ENCODE results near the gene EXD3. TPM values are rescaled to one million over a fixed set of nuclear protein-coding genes. Genes with fewer than 3 reads are reported as not detected.

Gene EXD3
- total RNA-seq, 2 experiments from 2014 or later = 10.3 to 13.2 TPM

GRCh38 chr9:137317718-137318511 lies 105.0 kb downstream of the EXD3 start:
- DNase-seq = no peak
- POLR2A ChIA-PET = no interaction called here
- Mint-ChIP-seq H3K36me3 (ENCODE audit: low read depth) (no peaks in the 10 kb centered on the region), H3K27me3 (peaks cover 3% of the 10 kb centered on the region), H3K4me3 (no peak overlapping the region), H3K4me1 (peaks cover 8% of the 10 kb centered on the region), H3K27ac (no peak overlapping the region), H3K9me3 (no peaks in the 10 kb centered on the region)
- CTCF ChIA-PET = interaction anchor here (0.6 to 1.2 kb wide), 2 partner anchors 16 to 619 kb away, joined by 3 to 4 read pairs; partner anchors contain the start of gene NRARP

- no peaks in the 10 kb centered on the region for H3K36me3 Mint-ChIP-seq (ENCODE audit: low read depth)
- CTCF ChIA-PET = interaction anchor here (0.6 to 1.5 kb wide), 2 partner anchors 15 to 618 kb away, joined by 3 to 7 read pairs; partner anchors contain the start of gene NRARP
- peaks cover 7% of the 10 kb centered on the region for H3K4me1 Mint-ChIP-seq
- no peak overlapping the region for H3K27ac Mint-ChIP-seq
- peaks cover 3% of the 10 kb centered on the region for H3K27me3 Mint-ChIP-seq
- DNase-seq = peak; percentile 6
- no peaks in the 10 kb centered on the region for H3K9me3 Mint-ChIP-seq
- no peak overlapping the region for H3K4me3 Mint-ChIP-seq
- POLR2A ChIA-PET = no interaction called here
Observed at GRCh38 chr9:137317021-137317717, 105.8 kb downstream of the EXD3 start.

DNA sequence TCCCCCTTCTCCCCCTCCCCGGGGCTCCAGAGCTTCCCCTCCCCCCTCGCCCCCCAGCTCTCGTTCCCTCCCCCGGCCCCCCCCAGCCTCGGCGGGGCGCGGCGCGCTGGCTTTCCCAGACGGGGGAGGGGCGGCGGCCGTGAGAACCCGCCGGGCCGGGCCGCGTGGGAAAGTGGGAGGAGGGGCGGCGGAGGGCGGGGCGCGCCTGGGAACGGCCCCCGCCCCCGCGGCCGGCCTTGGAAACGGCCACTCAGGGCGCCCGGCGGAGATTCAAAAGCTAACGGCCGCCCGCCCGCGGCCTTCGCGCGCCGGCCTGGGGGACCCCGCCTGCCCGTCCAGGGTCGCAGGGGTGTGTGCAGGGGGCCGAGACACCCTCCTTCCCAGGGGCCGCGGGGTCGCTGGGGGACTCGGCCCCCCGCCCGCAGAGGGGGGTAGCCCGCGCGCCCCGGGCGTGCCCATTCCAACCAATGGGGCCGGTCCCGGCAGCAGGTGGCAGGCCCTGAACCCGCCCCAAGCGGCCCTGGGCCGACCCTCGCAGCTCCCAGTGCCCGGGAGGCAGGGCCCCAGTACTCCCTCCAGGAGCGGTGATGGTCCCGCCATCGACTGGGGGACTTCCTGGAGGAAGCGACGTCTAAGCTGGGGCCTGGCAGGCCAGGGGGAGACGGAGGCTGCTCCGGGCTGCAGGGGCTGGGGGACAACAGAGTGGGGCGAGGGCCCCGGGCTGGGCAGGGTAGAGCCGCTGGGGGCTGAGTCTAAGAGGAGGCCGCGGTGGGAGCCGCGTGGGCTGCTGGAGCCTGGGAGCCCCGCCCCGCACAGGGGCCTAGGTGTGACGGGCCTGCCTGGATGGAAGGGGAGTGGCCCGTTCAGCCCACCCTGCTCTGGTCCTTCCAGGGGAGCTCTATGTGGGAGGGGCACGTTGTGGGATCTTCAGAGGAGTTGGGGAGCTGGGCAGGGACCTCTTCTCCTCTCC lies 106.7 kb downstream of the EXD3 start:
- POLR2A ChIA-PET = no interaction called here
- no peaks in the 10 kb centered on the region for H3K9me3 Mint-ChIP-seq
- peaks cover 3% of the 10 kb centered on the region for H3K27me3 Mint-ChIP-seq
- H3K4me1 Mint-ChIP-seq = peaks cover 4% of the 10 kb centered on the region
- H3K36me3 Mint-ChIP-seq (ENCODE audit: low read depth) = no peaks in the 10 kb centered on the region
- no peak overlapping the region for H3K27ac Mint-ChIP-seq
- DNase-seq = peak; percentile 5
- CTCF ChIA-PET = interaction anchor here (0.5 to 1.5 kb wide), 2 partner anchors 14 to 159 kb away, joined by 3 to 7 read pairs; partner anchors contain the start of gene NRARP
- no peak overlapping the region for H3K4me3 Mint-ChIP-seq

GRCh38 chr9:137315581-137316011 lies 107.4 kb downstream of the EXD3 start:
- H3K9me3 Mint-ChIP-seq = no peaks in the 10 kb centered on the region
- peaks cover 2% of the 10 kb centered on the region for H3K4me1 Mint-ChIP-seq
- no peak overlapping the region for H3K27ac Mint-ChIP-seq
- DNase-seq = no peak
- peaks cover 3% of the 10 kb centered on the region for H3K27me3 Mint-ChIP-seq
- ChIA-PET CTCF (no interaction called here), POLR2A (no interaction called here)
- no peak overlapping the region for H3K4me3 Mint-ChIP-seq
- H3K36me3 Mint-ChIP-seq (ENCODE audit: low read depth) = no peaks in the 10 kb centered on the region

- DNase-seq = peak; percentile 5
- H3K4me1 Mint-ChIP-seq = no peaks in the 10 kb centered on the region
- H3K36me3 Mint-ChIP-seq (ENCODE audit: low read depth) = no peaks in the 10 kb centered on the region
- peaks cover 3% of the 10 kb centered on the region for H3K27me3 Mint-ChIP-seq
- no peak overlapping the region for H3K27ac Mint-ChIP-seq
- H3K9me3 Mint-ChIP-seq = no peaks in the 10 kb centered on the region
- POLR2A ChIA-PET = no interaction called here
- no peak overlapping the region for H3K4me3 Mint-ChIP-seq
- CTCF ChIA-PET = no interaction called here
Observed at GRCh38 chr9:137314561-137315560, 108.1 kb downstream of the EXD3 start.

DNA sequence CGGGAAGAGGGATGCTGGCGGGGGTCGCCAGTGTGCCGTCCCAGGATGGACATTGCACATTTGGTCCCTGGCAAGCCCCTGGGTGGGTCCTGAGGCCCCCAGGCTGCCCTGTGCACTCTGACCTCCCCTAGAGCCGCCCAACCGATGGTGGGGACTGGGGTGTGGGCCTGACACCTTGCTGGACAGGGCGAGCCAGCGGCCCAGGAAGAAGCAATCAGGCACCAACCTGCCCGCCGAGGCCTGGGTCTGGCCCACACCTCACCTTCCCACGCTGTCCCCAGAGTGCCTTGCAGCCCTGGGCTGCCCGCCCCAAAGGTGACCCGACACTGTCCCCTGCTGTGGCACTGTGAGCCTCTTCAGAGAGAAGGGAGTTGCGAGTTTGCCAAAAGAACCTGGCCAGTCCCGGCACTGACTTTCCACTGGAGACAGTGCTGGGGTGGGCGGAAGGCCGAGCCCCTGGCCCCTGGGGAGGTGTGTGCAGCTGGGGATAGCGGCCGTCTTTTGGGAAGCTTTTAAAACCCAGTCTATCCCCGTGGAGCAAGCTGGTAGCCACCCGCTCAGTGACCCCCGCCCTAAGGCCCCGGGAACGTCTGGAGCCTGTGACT lies 108.9 kb downstream of the EXD3 start:
- H3K27ac Mint-ChIP-seq = no peak overlapping the region
- H3K36me3 Mint-ChIP-seq (ENCODE audit: low read depth) = no peaks in the 10 kb centered on the region
- CTCF ChIA-PET = interaction anchor here (1.0 kb wide), 1 partner anchor 109 kb away, joined by 3 read pairs; the partner anchor contains the start of genes EXD3 and NOXA1
- H3K9me3 Mint-ChIP-seq = no peaks in the 10 kb centered on the region
- DNase-seq = no peak
- no peak overlapping the region for H3K4me3 Mint-ChIP-seq
- POLR2A ChIA-PET = no interaction called here
- H3K4me1 Mint-ChIP-seq = no peaks in the 10 kb centered on the region
- H3K27me3 Mint-ChIP-seq = peaks cover 3% of the 10 kb centered on the region

DNA sequence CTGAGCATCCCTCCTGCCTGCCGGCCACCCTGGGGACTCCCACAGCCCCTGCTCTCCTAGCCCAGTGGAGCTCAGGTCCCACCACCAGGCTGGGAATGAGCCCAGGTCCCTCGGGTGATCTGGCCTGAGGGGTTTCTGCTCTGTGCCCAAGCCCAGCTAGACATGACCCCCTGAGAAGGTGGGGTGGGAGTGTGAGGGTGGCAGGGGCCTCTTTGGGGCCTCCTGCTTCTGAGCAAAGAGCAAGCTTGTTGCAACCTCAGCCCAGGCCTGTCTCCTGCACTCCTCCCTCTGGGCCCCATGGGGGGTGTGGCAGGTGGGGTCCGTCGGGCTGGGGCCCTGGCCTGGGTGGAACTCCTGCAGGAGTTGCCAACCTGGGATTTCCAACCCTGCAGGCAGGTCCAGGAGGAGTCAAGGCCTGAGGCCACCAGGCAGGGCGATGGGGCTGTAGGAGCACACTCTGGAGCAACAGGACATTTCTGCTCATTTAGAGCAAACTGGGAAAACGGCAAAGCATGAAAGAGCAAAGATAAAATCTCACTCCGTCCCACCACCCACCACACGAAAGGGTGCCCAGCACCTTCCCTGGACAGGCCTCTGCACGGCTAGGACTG lies 109.5 kb downstream of the EXD3 start:
- Mint-ChIP-seq H3K27ac (no peak overlapping the region), H3K36me3 (ENCODE audit: low read depth) (no peaks in the 10 kb centered on the region), H3K27me3 (peaks cover 3% of the 10 kb centered on the region), H3K4me3 (no peak overlapping the region), H3K9me3 (no peaks in the 10 kb centered on the region), H3K4me1 (no peaks in the 10 kb centered on the region)
- no peak for DNase-seq
- CTCF ChIA-PET = interaction anchor here (1.0 to 1.6 kb wide), 2 partner anchors 10 to 110 kb away, joined by 3 to 4 read pairs; partner anchors contain the start of genes EXD3 and NOXA1
- POLR2A ChIA-PET = no interaction called here

- no peak for DNase-seq
- H3K9me3 Mint-ChIP-seq = no peaks in the 10 kb centered on the region
- peaks cover 3% of the 10 kb centered on the region for H3K27me3 Mint-ChIP-seq
- no peaks in the 10 kb centered on the region for H3K36me3 Mint-ChIP-seq (ENCODE audit: low read depth)
- H3K27ac Mint-ChIP-seq = no peak overlapping the region
- ChIA-PET POLR2A (no interaction called here), CTCF (interaction anchor here (1.6 kb wide), 1 partner anchor 9 kb away, joined by 4 read pairs; no protein-coding TSS in a partner anchor)
- no peak overlapping the region for H3K4me3 Mint-ChIP-seq
- no peaks in the 10 kb centered on the region for H3K4me1 Mint-ChIP-seq
Observed at GRCh38 chr9:137312852-137313325, 110.1 kb downstream of the EXD3 start.

DNA sequence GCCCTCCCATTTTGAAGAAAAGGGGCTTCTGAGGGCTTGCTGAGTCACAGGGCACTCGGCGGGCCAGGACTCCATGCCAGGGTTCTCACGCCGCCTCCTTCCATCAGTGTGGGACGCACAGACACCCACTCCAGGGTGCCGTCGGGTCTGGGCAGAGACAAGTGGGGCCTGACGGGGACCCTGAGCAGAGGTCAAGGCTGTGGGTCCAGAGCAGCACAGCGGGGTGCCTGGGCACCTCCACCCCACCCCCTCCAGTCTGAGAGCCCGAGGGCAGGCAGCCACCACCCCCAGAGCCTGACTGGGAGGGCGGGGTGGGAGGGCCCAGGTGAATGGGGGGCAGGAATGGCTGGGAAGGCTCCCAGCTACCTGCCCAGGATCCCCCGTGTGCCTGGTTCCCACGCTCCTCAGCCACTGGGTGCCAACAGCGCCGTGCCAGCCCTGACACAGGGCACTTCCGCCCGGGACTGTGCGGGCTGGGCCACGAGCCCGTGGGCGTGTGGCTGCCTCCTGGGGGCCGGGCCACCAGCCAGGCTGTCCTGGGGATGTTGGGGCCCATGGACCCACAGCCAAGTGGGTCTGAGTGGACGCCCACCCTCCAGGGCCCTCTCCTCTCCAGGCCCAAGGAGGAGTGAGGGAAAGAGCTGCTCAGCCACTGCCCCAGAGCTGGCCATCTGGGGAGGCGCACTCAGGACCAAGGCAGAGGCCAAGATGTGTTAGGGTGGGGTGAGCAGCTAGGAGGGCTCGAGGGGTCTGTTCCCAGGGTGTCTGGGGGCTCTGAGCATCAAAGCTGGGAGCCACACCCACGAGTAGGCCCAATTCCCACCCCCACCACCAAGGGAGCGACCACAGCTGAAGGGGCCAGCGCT lies 110.7 kb downstream of the EXD3 start:
- Mint-ChIP-seq H3K4me1 (no peaks in the 10 kb centered on the region), H3K4me3 (no peak overlapping the region), H3K9me3 (no peaks in the 10 kb centered on the region), H3K27me3 (peaks cover 3% of the 10 kb centered on the region), H3K27ac (no peak overlapping the region), H3K36me3 (ENCODE audit: low read depth) (no peaks in the 10 kb centered on the region)
- ChIA-PET POLR2A (no interaction called here), CTCF (interaction anchor here (1.6 kb wide), 1 partner anchor 9 kb away, joined by 4 read pairs; no protein-coding TSS in a partner anchor)
- DNase-seq = no peak

- Mint-ChIP-seq H3K4me3 (no peak overlapping the region), H3K4me1 (peaks cover 2% of the 10 kb centered on the region), H3K27ac (no peak overlapping the region), H3K27me3 (no peaks in the 10 kb centered on the region), H3K9me3 (no peaks in the 10 kb centered on the region), H3K36me3 (ENCODE audit: low read depth) (no peaks in the 10 kb centered on the region)
- CTCF ChIA-PET = no interaction called here
- no peak for DNase-seq
- POLR2A ChIA-PET = no interaction called here
Observed at GRCh38 chr9:137311171-137311985, 111.6 kb downstream of the EXD3 start.

Data from activated CD4-positive, alpha-beta T cell treated with anti-CD3 and anti-CD28 coated beads, Interleukin-2, amount 10 ng/mL, durations not matched to agents 7 days and 5 days (primary cell).